ENCODE measurements around the gene SLC4A1AP.

The SLC4A1AP gene

GRCh38 chr2:27704342-27704876 is 40.7 kb downstream of the SLC4A1AP start:
- DNase-seq = no peak

DNA sequence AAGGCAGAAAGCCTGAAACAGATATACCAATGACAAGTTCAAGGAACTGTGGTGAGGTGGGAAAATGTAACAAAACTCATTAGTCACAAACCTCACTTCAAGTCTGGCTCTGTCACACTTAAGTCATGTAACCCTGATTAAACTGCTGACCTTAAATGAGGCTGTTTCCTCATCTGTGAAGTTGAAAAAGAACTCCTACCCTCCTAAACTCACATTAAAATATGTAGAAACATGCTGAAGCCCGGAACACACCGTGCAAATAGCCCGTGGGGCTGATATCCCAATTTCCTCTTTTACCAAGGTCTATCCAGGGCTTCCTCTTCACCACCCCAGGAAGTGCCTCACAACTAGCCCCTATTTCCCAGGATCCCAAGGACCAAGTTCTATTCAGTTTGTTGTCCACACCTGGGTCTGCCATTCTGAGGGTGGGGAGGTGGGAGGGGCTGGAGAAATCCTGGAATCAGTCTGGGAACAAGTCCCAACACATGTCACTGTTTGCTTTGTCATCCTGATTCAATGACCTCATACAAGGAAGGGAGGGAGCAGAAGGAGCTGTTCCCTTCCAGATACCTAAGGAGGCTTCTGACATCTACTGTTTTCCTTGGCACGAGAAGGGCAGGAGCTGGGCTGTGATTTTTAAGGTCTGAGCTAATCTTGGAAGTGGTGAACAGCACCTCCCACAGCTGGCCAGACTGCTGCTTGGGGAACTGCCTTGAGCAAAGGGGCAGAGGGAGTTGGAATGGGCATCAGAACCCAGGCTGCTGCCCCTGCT is 42.3 kb downstream of the SLC4A1AP start:
- DNase-seq = no peak

DNA sequence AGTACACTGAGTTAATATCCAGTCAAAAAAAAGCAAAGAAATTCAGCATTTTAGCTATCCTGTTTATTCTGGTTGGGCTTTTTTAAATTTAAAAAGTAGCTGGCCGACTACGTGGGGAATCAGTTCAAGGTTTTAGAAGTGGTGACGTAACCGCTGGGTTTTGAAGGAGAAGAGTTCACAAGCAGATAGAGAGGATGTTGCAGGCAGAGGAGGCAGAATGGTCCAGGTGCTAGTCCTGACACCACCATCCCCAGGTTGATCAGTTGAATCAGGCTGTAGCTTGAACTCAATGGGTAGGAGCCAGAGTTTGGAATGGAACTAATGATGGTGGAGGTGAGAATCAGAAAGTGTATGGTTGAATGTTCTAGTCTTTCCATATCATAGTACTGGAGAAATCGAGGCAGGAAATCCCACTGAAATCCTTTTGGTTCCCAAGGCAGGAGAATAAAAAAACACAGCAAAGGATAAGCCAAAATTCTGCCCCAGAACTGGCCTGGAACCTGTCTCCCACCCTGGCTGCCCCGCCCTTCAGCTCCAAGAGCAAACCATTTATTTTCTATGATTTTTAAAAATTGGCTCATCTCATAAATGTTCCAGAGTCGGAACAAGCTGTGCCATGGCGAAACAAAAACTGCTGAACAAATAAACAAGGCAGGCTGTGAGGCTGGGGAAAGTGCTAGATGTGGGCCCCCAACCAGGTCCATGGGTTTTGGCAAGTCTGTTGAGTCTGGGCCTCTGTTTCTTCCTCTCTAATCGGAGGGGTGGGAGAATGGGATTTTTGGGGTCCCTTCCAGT is 44.0 kb downstream of the SLC4A1AP start:
- no peak for DNase-seq

- no peak for DNase-seq
Observed at GRCh38 chr2:27708257-27708654, 44.6 kb downstream of the SLC4A1AP start.

DNA sequence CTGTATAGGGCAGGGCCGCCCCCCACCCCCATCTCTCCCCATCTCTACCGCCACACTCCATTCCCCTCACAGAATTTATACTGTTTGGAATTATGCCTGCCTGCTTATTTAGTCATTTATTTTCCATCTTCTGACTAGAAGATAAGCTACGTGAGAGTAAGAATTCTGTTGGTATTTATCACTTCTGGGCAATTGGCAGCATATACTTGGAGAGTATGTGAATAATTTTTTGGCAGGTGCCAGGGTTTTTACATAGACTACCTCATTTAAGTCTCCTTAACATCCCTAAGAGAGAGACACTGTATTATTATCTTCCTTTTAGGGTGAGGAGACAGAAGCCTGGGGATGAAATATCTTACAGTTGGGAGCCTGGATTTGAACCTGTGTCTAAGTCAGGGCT is 45.0 kb downstream of the SLC4A1AP start:
- no peak for DNase-seq

- DNase-seq = no peak
Observed at GRCh38 chr2:27709326-27709725, 45.6 kb downstream of the SLC4A1AP start.

DNA sequence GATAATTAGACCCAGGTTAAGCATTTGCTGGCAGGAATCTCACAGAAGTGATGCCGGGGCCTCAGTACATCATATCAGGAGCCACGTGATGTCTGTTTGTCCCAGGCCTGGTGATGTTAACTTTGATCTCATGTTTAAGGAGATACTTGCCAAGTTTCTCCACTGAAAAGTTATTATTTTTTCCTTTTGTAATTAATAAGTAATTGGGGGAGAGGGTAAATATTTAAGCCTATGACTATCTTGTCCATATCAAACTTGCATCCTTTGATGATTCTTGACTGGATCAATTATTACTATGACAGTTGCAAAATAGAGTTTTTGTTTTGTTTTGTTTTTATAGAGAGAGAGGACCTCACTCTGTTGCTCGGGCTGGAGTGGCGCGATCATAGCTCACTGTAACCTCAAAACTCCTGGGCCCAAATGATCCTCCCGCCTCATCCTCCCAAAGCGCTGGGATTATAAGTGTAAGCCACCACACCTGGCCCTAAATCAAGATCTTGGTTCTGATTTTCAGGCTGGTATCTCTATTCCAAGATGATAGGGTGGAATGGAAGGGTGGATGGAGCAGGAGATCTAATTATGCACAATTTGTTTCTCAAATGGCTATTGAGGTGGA is 46.4 kb downstream of the SLC4A1AP start:
- DNase-seq = no peak

DNA sequence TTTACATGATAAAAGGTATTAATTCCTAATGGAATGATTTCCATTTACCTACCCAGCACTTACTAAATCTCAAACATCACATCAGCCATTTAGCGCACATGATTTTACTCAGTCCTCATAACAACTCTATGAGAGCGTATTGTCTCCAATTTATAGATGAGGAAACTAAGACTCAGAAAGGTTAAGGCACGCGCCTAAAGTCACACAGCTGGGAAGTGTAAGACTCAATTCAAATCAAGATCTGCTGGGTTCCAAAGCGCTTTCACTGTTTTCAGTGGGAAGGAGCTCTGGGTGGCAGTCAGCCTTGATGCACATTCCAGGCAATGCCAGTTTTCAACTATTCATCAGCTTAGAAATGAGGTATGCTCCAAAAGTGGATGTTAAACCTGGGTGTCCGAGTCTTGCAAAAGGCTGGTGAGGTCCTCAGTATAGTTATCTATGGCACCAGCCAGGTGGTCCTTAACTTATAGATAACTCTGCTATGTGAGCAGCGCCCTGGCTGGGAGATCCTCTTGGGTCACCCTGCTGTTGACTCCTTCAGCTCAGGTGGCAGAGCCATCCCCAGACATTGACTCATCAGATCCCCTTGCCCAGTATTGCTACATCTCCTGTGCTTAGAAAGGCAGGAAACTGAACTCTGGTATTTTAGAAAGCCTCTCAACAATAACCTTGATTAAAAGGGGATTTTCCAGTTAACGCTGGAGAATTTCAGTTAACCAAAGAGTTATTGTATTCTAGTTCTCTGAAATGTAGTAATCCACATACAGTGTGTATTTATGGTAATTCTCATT is 47.1 kb downstream of the SLC4A1AP start:
- DNase-seq = no peak

DNA sequence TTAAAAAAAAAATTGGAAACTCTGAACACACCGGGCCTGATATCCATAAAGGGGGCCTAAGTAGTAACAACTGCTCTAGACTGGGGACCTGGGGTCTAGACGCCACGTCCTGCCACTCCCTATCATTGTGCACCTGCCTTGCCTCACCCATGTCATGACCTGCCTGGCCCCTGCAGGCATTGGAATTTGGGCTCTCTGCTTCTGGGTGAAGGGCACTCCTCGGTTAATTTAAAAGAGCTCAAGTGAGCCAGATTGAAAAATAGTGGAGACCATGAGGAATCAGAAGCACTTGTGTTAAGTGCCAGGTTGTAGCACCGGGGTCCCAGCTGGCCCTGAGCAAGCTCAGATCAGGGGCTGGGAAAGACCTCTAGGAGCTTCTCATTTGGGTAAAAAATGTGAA is 48.1 kb downstream of the SLC4A1AP start:
- no peak for DNase-seq

- no peak for DNase-seq
Observed at GRCh38 chr2:27712522-27712921, 48.8 kb downstream of the SLC4A1AP start.

- DNase-seq = no peak
Observed at GRCh38 chr2:27713201-27713600, 49.5 kb downstream of the SLC4A1AP start.

- DNase-seq = no peak
Observed at GRCh38 chr2:27714053-27714452, 50.4 kb downstream of the SLC4A1AP start.

- DNase-seq = no peak
Observed at GRCh38 chr2:27714851-27715291, 51.2 kb downstream of the SLC4A1AP start.

GRCh38 chr2:27715318-27716210 is 51.9 kb downstream of the SLC4A1AP start:
- peak; percentile 46 for DNase-seq

DNA sequence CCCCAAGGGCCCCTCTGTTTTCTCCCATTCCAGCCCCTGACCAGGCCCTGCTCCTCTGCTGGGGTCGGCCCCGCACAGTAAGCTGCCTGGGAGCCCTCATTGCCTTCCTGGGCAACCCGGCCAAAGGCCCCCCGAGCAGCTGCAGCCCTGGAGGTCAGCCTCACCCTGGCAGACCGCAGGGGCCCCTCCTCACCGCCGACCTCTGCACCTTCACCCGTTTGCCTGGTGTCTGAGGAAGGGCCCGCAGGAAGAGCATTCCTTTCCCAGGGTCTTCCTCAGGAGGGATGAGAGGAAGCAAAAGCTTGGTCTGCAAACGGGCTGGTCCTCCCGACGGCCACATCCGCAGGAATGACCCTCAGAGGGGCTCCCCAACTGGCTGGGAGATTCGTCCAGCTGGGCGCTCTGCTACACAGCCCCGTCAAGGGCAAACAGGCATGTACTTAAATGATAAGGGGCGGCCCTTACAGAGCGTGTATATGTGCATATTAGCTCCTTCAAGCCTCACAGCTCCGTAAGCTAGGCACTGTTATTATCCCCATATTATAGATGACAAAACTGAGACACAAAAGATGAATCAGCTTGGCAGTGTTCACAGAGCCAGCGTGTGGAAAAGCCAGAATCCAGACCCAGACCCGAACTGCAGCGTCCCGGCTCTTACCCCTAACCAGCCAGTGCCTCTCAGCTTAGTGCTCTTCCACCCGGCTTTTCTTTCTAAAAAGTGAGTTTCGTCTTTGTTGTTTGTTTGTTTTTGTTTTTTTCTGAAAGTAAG is 52.8 kb downstream of the SLC4A1AP start:
- DNase-seq = no peak

DNA sequence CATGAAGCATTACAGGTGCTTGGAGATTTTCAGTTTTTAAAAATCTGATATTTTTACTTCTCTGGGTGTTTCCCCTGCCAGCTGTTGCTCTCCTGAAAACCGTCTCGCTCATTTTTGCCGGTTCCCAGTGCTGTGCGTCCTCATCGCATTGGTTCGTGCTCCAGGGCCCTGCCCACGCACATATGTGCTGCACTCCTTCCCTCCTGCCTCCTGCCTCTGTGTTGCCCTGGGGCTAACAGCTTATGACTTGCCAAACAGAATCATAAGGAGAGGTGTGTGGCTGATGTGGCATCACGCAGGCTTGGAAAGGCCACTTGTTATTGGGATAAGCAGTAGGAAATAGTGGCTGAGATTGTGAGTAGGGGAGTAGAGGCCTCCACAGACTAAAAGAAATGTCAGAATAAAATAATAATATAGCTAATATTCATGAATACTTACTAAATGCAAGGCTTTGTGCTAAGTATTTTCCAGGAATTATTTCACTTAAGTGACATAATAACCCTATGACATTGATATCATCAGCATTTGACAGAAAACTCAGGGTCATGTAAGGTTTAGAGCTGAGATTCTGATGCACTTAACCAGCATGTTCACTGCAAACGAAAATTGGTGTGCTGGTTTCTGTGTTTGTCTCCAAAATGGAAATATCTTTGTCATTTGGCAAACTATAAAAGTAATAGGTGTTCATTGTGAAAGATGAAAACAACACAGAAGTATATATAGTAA is 53.5 kb downstream of the SLC4A1AP start:
- peak; percentile 67 for DNase-seq

DNA sequence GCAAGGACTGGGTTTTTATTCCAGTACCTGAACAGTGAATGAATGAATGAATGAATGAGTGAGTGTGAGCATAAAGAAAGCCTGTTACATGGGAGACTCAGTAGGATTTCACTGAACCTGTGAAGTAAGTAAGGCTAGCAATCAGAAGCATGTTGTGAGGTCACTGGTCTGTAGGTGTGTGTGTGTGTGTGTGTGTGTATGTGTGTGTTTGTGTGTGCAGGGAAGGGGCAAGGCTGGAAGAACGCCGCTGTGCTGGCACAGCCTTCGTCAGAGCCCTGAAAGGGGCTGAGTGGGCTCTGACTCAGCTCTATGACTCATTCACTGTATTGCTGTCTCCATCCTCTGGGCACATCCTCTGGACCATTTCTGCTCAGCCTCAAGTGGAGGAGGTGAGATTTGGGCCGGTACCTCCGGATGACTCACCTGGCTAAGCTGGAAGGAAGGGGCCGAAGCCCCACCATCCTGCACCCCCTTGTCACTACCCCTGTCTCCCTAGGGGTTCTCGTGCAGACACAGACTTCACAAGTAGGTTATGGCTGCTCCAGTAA is 56.4 kb downstream of the SLC4A1AP start:
- DNase-seq = peak; percentile 79

GRCh38 chr2:27721335-27721734 is 57.6 kb downstream of the SLC4A1AP start:
- DNase-seq = peak; percentile 30

GRCh38 chr2:27721884-27722485 is 58.3 kb downstream of the SLC4A1AP start:
- no peak for DNase-seq
